Ishikawa (cell line): Measurements from ENCODE around the gene KIAA0586.

Experiments used
- CEBPB ChIP-seq: IDR thresholded peaks from 2 replicates; pipeline ENCODE4 v1.6.1; 2012
- CREB1 ChIP-seq: IDR thresholded peaks from 2 replicates; pipeline ENCODE4 v1.6.1; 2012; ENCODE audit warnings: low read depth
- EGR1 ChIP-seq: IDR thresholded peaks from 2 replicates; pipeline ENCODE4 v1.6.1; 2012
- EP300 ChIP-seq: IDR thresholded peaks from 2 replicates; pipeline ENCODE4 v1.6.1; 2012; ENCODE audit warnings: borderline replicate concordance
- FOXM1 ChIP-seq: IDR thresholded peaks from 2 replicates; pipeline ENCODE4 v1.6.1; 2012; ENCODE audit warnings: low read depth, borderline replicate concordance
- MAX ChIP-seq: IDR thresholded peaks from 2 replicates; pipeline ENCODE4 v1.6.1; 2012
- NFIC ChIP-seq: IDR thresholded peaks from 2 replicates; pipeline ENCODE4 v1.6.1; 2012
- RAD21 ChIP-seq: IDR thresholded peaks from 2 replicates; pipeline ENCODE4 v1.6.1; 2012; ENCODE audit warnings: low read depth
- REST ChIP-seq: IDR thresholded peaks from 2 replicates; pipeline ENCODE4 v1.6.1; 2012; ENCODE audit warnings: low read depth, mild to moderate bottlenecking
- TAF1 ChIP-seq: IDR thresholded peaks from 2 replicates; pipeline ENCODE4 v1.6.1; 2012; ENCODE audit warnings: low read depth, mild to moderate bottlenecking
- TCF12 ChIP-seq: IDR thresholded peaks from 2 replicates; pipeline ENCODE4 v1.6.1; 2012; ENCODE audit warnings: low read depth
- TEAD4 ChIP-seq: IDR thresholded peaks from 2 replicates; pipeline ENCODE4 v1.6.1; 2012
- YY1 ChIP-seq: IDR thresholded peaks from 2 replicates; pipeline ENCODE4 v1.6.1; 2012; ENCODE audit warnings: low read depth
- ZBTB7A ChIP-seq: IDR thresholded peaks from 2 replicates; pipeline ENCODE4 v1.6.1; 2012; ENCODE audit warnings: low read depth
- TF ChIP-seq, protein P1 (sequence below): IDR thresholded peaks from 2 replicates; pipeline ENCODE4 v1.6.1; 2012

The KIAA0586 gene

DNA sequence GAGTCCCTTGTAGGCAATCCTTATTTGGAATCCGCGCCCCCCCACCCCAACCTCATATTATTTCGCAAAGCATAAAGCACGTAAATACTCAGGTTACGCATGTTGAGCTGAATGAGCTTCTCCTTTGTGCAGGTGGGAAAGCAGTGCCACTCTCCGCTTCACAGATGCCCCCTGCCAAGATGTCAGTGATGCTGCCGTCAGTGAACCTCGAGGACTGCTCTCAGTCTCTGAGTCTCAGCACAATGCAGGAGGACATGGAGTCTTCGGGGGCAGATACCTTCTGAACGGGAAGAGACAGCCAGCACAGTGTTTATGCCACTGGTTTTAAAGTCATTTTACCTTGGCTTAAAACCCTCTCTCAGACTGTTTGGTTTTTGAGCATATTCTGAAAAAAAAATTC, 120.1 kb downstream of the KIAA0586 start:
- TF ChIP-seq FOXM1: no peak
- TF ChIP-seq NFIC: no peak
- TF ChIP-seq TAF1: no peak
- no peak for TF ChIP-seq TEAD4
- TF ChIP-seq CREB1: no peak
- TF ChIP-seq, protein P1, sequence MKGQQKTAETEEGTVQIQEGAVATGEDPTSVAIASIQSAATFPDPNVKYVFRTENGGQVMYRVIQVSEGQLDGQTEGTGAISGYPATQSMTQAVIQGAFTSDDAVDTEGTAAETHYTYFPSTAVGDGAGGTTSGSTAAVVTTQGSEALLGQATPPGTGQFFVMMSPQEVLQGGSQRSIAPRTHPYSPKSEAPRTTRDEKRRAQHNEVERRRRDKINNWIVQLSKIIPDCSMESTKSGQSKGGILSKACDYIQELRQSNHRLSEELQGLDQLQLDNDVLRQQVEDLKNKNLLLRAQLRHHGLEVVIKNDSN: no peak
- TF ChIP-seq RAD21: no peak
- no peak for TF ChIP-seq EP300

GRCh38 chr14:58549105-58549757, 121.7 kb downstream of the KIAA0586 start:
- TF ChIP-seq TCF12: no peak
- TF ChIP-seq TAF1: no peak
- no peak for TF ChIP-seq NFIC
- TF ChIP-seq ZBTB7A: no peak
- no peak for TF ChIP-seq RAD21
- TF ChIP-seq YY1: no peak
- no peak for TF ChIP-seq FOXM1
- TF ChIP-seq MAX: no peak
- no peak for TF ChIP-seq REST
- TF ChIP-seq CEBPB: no peak
- no peak for TF ChIP-seq EGR1
- no peak for TF ChIP-seq TEAD4
- TF ChIP-seq, protein P1: no peak

- no peak for TF ChIP-seq CEBPB
- no peak for TF ChIP-seq ZBTB7A
- no peak for TF ChIP-seq NFIC
- TF ChIP-seq FOXM1: no peak
Observed at GRCh38 chr14:58553959-58554358, 126.4 kb downstream of the KIAA0586 start.

DNA sequence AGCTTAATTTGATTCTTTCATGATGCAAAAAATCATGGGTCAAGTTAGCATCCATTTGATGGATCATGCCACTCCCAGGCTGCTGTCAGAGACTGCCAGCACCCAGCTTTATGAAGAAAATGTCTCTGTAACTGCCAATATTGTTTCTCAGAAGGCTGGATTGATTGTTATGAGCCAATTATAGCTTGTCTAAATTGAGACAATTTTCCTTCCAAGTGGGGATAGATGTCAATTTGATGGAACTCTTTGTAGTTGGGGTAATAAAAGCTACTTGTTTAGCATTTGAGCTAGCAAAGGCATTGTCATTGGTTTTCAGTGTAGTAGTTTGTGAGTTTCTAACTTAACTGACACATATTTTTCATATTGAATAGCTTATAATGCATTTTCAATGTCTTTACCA, 128.1 kb downstream of the KIAA0586 start:
- TF ChIP-seq REST: no peak
- TF ChIP-seq ZBTB7A: no peak
- no peak for TF ChIP-seq EP300
- TF ChIP-seq MAX: no peak
- TF ChIP-seq RAD21: no peak
- no peak for TF ChIP-seq TAF1
- TF ChIP-seq FOXM1: no peak
- TF ChIP-seq TCF12: no peak
- TF ChIP-seq CREB1: no peak
- no peak for TF ChIP-seq NFIC
- TF ChIP-seq YY1: no peak
- TF ChIP-seq, protein P1: no peak
- no peak for TF ChIP-seq TEAD4
- no peak for TF ChIP-seq CEBPB
- no peak for TF ChIP-seq EGR1

DNA sequence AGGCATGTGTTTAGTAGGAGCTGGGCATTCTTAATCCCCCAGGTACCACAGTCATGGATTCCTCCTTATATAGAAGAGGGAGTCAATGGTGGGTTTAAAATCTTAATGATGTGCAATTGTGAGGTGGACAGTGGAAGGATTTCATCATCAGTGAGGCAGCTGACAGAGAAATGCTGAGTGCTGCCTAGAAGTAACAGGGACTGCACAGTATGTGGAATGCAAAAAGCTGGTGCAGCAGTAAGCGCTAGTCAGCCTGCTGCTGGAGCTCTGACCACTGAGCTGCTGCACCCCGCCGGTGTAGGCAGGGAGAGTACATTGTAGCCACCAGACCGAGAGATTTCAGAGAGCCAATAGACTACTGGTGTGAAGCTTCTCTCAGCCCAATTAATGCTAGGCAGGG, 129.7 kb downstream of the KIAA0586 start:
- TF ChIP-seq EP300 (no peak), CEBPB (no peak)

GRCh38 chr14:58560208-58560607, 132.7 kb downstream of the KIAA0586 start:
- no peak for TF ChIP-seq REST
- no peak for TF ChIP-seq TCF12
- TF ChIP-seq MAX: no peak
- TF ChIP-seq TEAD4: no peak
- no peak for TF ChIP-seq NFIC
- TF ChIP-seq ZBTB7A: no peak
- TF ChIP-seq YY1: no peak
- TF ChIP-seq TAF1: no peak
- no peak for TF ChIP-seq EGR1
- TF ChIP-seq CREB1: no peak
- TF ChIP-seq CEBPB: no peak
- TF ChIP-seq, protein P1: no peak
- no peak for TF ChIP-seq RAD21
- no peak for TF ChIP-seq EP300
- TF ChIP-seq FOXM1: no peak
